GM19351 (cell line): ENCODE results near the gene PTGS1.

Experiments
- ATAC-seq: cut with Tn5 transposase; IDR thresholded peaks from one replicate; pipeline ENCODE4 v1.9.1; 2021; ENCODE audit warnings: mild to moderate bottlenecking, moderate library complexity; ENCODE audit not compliant: unreplicated experiment

PTGS1 gene

DNA sequence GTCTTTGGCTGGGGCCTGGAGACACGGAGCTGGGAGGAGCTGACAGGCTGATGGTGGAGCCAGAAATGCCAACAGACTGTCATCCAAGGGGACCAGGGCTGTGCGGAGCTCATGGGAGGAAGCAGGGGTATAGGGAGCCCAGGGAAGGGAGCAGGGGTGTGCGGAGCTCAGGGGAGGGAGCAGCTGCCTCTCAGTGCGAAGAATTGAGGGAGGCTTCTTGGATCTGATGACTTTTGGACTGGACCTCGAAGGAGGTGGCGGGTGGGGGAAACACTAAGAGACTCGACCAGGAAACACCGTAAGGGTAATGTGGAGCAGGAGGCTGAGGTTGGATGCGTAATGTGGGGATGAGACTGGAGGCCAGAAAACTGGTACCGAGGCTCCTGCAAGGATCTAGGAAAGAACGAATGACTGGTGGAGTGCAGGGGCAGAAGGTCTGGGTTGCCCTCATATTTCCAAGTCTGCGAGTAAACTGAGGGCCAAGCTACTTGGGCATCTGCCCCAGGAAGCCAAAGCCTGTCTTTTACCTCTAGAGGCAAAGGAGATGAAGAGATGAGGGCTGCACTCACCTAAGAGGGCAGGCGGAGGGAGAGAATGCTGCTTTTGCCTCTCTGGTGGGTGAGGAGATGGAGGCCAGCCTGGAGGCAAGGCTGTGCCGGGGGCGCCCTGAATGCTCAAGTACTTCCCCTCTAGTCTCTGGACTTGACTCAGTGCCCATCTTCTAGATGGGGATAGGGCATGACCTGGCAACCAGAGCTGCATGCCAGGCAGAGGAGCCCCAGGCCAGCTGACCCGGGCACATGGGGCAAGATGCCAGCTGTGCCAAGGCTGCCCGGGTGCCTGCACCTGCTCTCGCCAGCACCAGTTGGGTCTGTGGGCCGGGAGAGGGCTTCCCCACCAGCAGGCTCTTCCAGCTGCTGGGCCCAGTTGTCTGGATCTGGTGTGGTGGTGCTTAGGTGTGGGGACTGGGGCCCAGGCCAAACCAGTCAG lies 2.3 kb downstream of the PTGS1 start:
- ATAC-seq = no peak

DNA sequence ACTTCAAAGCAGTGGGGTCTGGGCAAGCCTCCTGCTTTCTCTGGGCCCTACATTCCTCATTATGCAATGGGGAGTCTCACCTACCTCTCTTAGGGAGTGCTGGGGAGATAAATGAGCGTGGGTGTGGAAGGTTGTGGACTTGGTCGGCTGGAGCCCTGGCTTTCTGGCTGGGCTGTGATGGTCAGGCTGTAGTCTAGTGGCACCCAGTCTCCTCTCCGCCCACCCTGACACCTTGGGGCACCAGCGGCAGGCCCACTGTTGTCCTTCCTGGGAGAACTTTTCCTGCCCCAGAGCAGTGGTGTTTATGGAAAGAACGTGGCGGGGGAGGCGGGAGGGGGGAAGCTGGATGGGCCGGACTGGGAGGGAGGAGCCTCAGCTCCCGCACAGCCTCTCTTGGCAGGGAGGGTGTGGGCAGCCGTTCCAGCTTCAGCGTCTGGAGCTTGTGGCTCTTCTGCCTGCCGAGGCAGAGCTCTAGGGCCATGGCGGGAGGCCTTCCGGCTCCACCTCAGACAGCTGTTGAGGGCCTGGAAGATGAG lies 4.1 kb downstream of the PTGS1 start:
- ATAC-seq = no peak

DNA sequence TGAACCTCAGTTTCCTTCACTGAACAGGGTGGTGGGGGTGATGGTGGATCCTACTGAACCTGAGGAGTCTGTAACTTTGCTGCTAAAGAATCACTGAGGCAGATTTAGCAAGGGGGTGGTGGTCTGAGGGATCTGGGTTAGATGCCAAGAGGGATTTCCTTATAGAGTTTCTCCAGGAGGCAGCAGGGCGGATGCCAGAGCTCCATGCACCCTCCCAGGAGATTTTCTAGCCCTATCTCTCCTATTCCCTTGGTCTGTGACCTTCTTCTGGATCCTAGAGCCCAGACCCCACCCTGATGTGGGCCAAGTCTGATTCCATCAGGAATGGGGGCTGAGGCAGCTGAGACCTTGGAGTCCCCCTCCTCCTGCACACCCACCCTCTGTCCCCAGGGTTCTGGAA lies 6.0 kb downstream of the PTGS1 start:
- no peak for ATAC-seq

DNA sequence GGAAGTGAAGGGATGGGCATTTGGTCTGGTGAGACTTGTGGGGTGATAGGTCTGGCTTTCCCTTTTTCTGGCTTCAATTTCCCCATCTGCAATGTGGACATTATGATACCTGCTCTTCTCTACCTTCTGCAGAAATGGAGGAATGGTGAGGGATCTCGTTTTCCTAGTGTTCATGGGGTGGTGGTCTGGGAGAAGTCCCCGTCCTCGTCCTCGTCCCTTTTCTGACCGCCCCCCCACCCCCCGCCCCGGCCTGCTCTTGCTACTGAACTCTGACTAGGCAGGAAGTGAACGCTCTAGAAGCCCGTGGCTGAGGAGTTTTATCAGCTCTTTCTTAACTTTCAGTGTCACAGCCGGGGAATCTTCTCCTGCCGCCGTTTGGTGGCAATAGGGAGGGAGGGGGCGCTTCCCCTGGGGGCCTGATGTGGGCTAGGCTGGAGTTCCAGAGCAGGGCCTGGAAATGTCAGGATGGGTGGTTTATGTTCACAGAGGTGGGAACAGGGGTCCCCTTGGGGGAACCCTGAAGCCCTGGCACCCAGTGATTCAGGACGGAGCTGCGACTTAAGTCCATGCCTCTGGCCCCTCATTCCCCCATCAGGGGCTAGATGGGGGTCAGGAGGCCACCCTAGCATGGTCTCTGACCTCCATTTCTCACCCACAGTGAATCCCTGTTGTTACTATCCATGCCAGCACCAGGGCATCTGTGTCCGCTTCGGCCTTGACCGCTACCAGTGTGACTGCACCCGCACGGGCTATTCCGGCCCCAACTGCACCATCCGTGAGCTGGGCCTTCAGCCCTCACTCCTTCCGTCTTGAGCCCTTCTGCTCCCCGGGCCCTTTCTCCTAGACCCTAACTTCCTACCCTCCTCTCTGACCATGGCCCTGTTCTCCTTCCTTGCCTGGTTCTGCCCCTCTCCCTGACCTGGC lies 6.7 kb downstream of the PTGS1 start:
- ATAC-seq = no peak

DNA sequence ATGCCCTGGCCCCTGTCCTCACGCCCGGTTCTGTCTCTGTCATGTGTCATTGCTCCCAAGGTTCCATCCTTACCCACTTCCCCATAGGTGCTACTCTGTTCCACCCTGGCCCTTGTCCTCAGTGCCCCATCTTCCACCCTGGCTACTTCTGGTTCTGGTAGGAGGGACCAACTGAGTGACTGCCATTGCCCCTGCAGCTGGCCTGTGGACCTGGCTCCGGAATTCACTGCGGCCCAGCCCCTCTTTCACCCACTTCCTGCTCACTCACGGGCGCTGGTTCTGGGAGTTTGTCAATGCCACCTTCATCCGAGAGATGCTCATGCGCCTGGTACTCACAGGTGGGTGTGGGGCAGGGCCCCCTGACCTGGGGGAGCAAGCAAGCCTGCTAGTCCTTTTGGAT lies 7.4 kb downstream of the PTGS1 start:
- ATAC-seq = no peak

DNA sequence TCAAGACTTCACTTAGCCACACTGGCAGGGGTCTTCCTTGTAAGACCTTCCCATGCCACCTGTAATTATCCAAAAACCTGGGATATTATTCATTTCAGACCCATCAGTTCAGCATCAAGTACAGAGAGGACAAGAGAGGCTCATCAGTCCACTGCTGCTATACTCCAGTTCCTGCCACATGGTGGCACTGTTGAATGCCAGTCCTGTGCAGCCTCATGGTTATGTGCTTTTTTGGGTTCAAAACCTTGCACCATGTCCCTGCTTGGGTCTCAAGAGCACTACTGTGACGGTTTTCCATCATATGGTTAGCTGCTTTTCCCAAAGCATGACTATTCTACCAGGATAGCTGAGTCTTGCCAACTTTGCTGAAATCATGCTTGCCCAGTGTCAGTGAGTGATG lies 8.5 kb downstream of the PTGS1 start:
- no peak for ATAC-seq

DNA sequence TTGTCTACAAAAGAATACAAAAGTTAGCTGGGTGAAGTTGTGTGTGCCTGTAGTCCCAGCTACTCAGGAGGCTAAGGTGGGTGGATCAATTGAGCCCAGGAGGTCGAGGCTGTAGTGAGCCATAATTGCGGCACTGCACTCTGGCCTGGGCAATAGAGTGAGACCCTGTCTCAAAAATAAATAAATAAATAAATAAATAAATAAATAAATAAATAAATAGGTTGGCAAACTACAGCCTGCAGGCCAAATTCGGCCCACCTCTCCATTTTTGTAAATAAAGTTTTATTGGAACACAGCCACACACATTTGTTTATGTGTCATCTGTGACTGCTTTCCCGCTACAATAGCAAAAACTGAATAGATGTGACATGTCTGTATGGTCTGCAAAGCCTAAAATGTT lies 9.5 kb downstream of the PTGS1 start:
- no peak for ATAC-seq

DNA sequence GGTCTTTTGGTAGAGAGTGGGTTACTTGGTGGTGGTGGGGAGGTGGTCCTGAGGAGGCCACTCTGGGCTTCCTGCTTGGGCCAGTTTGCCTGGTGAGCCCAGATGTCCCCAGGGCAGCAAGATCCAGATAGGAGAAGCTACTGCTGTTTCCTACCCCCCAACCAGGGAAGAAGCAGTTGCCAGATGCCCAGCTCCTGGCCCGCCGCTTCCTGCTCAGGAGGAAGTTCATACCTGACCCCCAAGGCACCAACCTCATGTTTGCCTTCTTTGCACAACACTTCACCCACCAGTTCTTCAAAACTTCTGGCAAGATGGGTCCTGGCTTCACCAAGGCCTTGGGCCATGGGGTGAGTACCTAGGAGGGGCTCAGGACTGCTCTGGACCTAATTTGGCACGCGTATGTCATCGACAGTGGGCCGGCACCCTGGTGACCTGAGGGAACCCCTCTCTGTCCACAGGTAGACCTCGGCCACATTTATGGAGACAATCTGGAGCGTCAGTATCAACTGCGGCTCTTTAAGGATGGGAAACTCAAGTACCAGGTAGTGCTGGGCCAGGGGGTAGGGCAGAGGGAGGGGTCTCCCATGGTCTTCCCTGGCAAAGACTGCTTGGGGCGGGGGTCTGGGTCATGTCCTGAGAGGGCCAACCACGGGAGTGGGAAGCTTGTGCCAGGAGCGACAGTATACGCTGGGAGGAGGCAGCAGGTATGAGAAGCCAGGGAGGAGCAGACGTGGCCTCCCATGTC lies 10.6 kb downstream of the PTGS1 start:
- no peak for ATAC-seq

DNA sequence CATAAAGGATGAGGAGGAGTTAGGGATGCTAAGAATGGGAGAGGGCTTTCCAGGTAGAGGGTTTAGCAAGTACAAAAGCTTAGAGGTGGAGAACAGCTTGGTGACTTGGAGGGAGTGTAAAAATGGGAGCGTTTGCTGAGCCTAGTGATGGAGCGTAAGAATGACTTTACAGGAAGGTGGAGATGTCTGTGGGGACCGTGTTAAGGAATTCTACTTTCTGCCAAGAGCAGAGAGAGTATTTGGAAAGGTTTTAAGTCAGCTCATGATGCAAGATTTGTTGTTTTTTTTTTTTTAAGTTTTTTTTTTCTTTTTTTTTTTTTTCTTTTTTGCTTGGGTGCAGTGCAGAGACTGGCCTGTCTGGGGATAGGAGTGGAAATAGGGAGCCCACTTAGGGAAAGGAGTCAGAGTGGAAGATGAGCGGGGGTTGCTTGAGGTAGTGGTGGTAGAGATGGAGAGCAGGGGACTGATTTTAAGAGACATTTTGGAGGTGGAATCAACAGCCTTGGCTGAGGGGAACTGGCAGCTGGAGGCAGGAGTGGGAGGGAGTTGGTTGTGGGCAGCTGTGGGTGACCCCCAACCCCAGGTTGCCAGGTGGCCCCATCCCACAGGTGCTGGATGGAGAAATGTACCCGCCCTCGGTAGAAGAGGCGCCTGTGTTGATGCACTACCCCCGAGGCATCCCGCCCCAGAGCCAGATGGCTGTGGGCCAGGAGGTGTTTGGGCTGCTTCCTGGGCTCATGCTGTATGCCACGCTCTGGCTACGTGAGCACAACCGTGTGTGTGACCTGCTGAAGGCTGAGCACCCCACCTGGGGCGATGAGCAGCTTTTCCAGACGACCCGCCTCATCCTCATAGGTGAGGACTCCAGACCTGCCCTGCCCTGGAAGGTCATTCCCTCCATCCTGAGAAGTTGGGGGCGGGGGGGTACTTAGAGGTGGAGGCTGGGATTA lies 12.4 kb downstream of the PTGS1 start:
- no peak for ATAC-seq

DNA sequence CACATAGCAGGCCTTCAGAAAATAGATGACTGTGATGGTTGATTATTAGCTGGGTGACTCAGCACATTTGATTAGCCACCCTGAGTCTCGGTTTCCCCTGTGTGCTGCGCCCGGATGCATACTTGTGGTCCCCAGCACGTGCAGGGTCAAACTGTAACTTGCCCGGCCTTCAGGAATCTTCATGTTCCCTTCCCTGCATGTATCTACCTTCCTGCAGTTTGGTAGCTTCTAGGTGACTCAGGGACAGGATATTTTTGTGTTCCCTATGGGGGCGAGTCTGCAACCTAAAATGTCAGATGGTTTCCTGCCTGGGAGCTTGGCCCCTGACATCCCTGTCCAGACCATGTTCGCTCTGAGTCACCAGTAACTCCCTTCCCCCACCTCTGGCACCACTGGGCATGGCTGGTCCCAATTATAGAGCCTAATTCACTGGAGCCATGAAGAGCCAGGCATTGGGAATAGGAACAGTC lies 13.2 kb downstream of the PTGS1 start:
- no peak for ATAC-seq

DNA sequence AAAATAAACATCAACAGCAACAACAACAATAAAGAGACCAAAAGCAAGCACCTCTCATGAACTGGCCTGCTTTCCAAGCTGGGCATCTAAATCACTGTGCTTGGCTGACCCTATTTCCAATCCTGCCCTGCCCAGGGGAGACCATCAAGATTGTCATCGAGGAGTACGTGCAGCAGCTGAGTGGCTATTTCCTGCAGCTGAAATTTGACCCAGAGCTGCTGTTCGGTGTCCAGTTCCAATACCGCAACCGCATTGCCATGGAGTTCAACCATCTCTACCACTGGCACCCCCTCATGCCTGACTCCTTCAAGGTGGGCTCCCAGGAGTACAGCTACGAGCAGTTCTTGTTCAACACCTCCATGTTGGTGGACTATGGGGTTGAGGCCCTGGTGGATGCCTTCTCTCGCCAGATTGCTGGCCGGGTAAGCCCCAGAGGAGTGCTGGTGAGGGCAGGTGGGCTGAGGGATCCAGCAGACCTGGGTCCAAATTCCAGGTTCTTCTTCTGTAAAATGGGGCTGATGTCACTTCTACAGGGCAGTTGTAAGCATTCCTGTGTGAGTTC lies 15.6 kb downstream of the PTGS1 start:
- ATAC-seq = no peak

DNA sequence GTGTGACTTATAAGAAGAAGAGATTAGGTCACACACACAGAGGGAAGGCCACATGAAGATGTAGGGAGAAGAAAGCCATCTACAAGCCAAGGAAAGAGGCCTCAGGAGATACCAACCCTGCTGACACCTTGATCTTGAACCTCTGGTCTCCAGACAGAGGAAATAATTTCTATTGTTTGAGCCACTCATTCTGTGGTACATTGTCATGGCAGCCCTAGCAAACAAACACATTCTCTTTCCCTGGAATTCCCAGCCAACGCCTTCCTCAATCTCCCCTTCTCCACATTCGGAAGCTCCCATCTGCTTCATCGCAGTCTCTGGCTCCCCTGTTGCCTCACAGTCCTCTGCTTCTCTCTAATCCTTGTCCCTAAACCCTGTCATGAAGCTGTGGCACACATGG lies 16.7 kb downstream of the PTGS1 start:
- no peak for ATAC-seq

DNA sequence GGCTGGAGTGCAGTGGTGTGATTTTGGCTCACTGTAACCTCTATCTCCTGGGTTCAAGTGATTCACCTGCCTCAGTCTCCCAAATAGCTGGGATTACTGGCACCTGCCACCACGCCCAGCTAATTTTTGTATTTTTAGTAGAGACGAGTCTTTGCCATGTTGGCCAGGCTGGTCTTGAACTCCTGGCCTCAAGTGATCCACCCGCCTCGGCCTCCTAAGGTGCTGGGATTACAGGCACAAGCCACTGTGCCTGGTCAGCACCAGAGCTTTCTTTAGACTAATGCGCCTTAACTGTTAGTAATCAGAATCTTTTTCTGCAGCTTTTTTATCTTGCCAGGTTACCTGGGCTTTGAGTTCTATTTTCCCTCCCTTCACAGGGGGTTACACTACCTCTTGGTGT lies 18.4 kb downstream of the PTGS1 start:
- ATAC-seq = no peak

DNA sequence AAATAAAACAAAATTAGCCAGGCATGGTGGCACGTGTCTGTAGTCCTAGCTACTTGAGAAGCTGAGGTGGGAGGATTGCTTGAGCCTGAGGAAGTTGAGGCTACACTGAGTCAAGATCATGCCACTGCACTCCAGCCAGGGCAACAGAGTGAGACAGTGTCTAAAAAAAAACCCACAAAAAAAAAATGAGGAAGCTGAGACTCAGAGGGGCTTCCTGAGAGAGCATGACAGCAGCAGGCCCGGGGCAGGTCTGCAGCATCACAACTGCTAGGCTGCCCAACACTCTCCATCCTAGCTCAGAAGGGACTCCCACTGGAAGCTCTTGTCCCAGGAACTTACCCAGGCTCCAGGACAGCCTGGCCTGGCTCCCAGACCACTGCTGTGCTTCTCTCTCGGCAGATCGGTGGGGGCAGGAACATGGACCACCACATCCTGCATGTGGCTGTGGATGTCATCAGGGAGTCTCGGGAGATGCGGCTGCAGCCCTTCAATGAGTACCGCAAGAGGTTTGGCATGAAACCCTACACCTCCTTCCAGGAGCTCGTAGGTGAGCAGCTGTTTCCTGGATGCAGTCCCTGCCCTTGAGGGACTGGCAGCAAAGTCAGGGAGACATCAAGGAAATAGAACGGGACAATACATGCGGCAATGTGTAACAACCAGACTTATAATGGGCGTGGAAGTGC lies 19.1 kb downstream of the PTGS1 start:
- ATAC-seq = peak; percentile 72

DNA sequence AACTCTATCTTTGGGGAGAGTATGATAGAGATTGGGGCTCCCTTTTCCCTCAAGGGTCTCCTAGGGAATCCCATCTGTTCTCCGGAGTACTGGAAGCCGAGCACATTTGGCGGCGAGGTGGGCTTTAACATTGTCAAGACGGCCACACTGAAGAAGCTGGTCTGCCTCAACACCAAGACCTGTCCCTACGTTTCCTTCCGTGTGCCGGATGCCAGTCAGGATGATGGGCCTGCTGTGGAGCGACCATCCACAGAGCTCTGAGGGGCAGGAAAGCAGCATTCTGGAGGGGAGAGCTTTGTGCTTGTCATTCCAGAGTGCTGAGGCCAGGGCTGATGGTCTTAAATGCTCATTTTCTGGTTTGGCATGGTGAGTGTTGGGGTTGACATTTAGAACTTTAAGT lies 21.5 kb downstream of the PTGS1 start:
- no peak for ATAC-seq

DNA sequence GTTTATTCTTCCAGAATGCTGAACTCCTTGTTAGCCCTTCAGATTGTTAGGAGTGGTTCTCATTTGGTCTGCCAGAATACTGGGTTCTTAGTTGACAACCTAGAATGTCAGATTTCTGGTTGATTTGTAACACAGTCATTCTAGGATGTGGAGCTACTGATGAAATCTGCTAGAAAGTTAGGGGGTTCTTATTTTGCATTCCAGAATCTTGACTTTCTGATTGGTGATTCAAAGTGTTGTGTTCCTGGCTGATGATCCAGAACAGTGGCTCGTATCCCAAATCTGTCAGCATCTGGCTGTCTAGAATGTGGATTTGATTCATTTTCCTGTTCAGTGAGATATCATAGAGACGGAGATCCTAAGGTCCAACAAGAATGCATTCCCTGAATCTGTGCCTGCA lies 21.9 kb downstream of the PTGS1 start:
- no peak for ATAC-seq

DNA sequence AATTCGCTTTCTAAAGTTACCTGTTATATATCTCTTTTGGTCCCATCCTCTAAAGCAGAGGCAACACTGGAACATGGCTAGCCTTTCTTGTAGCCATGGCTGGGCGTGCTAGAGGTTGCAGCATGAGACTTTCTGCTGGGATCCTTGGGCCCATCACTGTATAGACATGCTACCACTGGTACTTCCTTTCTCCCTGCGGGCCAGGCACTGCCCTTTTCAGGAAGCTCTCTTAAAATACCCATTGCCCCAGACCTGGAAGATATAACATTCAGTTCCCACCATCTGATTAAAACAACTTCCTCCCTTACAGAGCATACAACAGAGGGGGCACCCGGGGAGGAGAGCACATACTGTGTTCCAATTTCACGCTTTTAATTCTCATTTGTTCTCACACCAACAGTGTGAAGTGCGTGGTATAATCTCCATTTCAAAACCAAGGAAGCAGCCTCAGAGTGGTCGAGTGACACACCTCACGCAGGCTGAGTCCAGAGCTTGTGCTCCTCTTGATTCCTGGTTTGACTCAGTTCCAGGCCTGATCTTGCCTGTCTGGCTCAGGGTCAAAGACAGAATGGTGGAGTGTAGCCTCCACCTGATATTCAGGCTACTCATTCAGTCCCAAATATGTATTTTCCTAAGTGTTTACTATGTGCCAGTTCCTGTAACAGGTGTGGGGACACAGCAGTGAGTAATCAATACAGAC lies 22.6 kb downstream of the PTGS1 start:
- ATAC-seq = no peak
